Fibroblast of the conjunctiva (primary cell): ENCODE data around the gene TGFBI.
A peak's percentile ranks its signal among the peaks of the same experiment; 100 is the strongest.

Experiments used
- DNase-seq: peaks from one replicate; pipeline ENCODE4 v3.0.0-alpha.2; 2010; ENCODE audit warnings: low read depth

The TGFBI gene

GRCh38 chr5:136028782-136029742 is at the start of gene TGFBI:
Gene TGFBI, plus strand, starts transcription at chr5:136028988. Its CDS starts 68 bp downstream, at chr5:136029056.
- no peak for DNase-seq

DNA sequence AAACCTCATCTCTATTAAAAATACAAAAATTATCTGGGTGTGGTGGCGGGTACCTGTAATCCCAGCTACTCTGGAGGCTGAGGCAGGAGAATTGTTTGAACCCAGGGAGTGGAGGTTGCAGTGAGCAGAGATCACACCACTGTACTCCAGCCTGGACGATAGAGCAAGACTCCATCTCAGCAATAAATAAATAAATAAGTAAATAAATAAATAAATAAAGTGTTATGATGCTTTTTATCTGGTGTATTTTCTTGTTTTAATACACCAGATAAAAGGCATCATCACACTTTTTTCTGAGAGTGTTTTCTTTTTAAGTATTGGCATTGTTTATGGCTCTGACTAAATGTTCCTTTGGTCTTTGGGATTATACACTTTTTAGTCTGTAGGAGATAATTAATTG is 49.8 kb upstream of the TGFBI start:
- no peak for DNase-seq

GRCh38 chr5:135979510-135979909 is 49.3 kb upstream of the TGFBI start:
- DNase-seq = peak; percentile 75

- no peak for DNase-seq
Measured at GRCh38 chr5:135980620-135981019, 48.2 kb upstream of the TGFBI start.

DNA sequence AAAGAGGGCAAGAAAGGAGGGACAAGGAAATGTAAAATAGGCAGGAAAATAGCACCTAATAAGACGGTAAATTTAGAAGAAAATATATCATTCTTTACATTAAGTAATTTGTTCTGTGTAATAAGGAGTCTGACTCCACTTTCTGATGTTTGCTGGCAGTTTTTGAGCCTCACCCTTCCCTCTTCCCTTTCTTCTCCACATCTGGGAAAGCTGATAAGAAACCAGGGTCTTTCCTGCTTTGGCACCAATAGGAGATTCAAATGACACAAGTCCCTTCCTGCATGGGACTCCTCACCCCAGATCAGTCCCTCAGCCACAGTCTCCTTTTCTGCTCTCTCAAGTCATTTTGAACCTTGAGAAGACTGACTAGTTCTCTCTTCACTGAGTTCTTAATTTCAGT is 42.8 kb upstream of the TGFBI start:
- no peak for DNase-seq

DNA sequence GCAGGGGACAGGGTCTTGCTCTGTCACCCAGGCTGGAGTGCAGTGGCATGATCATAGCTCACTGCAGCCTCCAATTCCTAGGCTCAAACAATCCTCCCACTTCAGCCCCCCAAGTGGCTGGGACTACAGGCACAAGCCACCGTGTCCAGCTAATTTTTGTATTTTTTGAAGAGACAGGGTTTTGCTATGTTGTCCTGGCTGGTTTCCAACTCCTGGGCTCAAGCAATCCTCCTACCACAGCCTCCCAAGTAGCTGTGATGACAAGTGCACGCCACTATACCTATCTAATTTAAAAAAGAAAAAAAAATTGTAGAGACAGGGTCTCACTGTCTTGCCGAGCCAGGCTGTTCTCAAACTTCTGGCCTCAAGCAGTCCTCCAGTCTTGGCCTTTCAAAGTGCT is 42.4 kb upstream of the TGFBI start:
- no peak for DNase-seq

- no peak for DNase-seq
Measured at GRCh38 chr5:135986891-135987401, 41.8 kb upstream of the TGFBI start.

DNA sequence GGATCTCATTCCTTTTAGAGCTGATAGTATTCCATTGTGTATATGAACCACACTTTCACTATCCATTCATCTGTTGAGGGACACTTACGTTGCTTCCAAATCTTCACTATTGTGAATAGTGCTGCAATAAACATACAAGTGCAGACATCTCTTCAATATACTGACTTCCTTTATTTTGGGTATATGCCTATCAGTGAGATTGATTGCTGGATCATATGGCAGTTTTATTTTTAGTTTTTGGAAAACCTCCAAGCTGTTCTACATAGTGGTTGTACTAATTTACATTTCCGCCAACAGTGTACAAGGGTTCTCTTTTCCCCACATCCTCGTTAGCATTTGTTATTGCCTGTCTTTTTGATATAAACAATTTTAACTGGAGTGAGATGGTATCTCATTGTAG is 40.2 kb upstream of the TGFBI start:
- DNase-seq = no peak

DNA sequence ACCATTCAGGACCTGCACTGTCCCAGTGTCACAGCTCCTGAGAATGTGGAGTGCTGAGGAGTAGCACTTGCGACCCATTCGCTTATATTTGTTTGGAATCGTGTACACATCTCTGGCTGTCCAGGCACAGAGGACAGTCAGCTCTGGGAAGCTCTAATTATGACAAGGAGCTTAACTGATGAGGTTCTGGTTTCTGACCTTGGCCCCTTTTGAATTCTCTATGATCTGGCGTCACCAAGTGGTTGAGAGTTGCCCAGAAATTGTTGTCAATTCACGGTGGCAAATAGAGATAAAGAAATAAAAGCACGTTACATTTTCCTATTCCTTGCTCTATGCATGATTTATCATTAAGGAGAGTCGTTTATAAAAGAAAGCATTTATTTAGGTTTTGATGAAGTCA is 39.1 kb upstream of the TGFBI start:
- DNase-seq = no peak

DNA sequence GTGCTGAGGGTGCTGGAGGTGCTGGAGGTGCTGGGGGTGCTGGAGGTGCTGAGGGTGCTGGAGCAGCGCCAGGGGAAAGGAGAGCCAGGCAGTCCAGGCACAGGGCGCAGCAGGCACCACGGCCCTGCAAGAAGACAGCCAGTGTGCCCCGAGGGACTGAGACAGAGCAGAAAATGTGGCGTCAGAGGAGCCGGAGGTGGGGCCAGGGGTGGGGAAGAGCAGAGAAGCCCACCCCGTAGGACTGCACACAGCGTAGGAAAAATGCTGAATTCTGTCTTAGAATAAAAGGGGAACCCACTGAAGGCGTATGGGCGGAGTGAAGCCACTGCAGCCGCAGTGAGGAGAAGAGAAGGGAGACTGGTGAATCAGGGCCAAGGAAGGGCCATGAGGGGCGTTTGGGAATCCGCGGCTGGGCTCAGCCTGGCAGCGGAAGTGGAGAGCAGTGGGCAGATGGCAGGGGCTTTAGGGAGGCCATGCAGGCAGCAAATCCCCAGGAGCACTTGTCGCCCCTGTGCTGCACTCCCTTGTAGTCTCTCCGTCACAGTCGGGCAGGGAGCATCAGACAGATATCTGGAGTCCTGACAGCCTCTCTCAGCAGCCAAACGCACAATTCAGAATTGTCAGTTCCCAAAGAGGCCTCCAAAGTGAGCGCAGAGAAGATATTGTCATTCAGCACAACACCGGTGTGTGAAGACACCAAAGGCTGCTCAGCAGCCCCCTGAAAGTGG is 38.1 kb upstream of the TGFBI start:
- no peak for DNase-seq

- DNase-seq = no peak
Measured at GRCh38 chr5:135991429-135991828, 37.4 kb upstream of the TGFBI start.

- DNase-seq = no peak
Measured at GRCh38 chr5:135993335-135993879, 35.4 kb upstream of the TGFBI start.

DNA sequence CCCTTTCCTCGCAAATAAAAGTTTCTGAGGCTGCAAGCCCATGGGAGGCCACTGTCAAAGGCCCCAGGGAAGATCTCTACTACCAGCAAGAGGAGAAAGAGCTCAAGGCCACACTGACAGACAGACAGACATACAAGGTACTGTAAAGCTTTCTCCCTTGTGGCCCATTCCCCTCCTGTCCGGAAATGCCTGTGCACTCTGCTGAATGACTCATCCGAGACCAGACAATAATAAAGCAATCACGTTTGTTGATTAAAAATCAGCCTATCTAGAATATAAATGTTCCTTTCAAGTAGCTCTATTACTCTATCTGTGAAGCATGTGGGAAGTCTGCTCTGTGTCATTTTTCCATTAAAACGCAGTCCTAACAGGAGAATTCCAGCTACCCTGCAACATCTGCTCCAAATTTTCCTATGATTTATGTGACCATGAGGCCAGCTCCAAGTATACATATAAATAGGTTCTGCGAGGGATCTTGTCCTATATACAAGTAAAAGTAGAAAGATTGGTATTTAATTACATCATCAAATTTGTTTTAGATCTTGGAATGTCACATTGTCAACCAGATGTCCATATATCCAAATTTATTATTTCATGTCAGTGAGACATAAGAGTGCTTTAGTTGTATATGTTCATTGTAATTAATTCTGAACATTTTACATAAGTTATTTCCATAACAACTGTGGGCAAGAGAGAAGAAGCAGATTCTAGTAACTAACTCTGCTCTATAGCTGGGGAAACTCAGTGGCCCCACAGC is 34.7 kb upstream of the TGFBI start:
- no peak for DNase-seq

DNA sequence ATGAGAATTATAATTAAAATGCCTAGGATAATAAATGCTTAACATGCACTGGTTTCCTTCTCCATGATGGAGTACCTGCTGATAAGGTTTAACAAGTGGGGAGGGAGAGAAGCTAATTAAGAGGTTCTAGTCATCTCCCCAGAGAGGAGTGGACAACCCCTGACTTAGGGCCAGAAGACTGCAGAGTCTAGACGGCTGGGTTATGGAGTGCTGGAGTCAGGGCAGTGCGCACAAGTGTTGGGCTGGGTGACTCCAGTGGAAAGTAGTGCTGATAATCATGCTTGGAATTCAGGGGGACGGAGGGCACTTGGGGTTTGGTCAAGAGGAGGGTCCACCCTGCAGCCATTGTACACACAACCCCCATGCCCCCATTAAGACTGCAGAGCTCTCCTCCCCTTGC is 32.8 kb upstream of the TGFBI start:
- DNase-seq = no peak

DNA sequence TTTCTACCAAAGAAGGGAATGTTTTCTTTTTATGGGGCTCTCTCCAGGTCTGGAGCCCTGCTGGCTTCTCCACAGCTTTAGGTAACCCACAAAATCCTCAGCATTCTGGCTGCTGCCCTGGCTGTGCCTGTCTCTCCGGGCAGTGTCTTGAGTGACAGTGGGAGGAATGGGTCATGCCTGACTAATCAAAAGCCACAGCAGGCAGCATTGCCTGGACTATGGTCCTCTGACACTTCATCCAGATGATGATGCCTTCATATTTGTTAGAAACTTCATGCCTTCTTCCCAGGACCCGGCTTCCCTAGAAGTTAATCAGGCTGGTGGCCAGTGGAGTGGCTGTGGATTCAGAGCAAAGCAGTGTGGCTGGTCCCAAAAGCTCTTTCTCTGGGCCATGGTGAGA is 32.2 kb upstream of the TGFBI start:
- no peak for DNase-seq

- DNase-seq = no peak
Measured at GRCh38 chr5:135997673-135998335, 31.0 kb upstream of the TGFBI start.

- DNase-seq = no peak
Measured at GRCh38 chr5:135998889-135999288, 29.9 kb upstream of the TGFBI start.

- DNase-seq = peak; percentile 76
Measured at GRCh38 chr5:135999406-136000139, 29.2 kb upstream of the TGFBI start.

DNA sequence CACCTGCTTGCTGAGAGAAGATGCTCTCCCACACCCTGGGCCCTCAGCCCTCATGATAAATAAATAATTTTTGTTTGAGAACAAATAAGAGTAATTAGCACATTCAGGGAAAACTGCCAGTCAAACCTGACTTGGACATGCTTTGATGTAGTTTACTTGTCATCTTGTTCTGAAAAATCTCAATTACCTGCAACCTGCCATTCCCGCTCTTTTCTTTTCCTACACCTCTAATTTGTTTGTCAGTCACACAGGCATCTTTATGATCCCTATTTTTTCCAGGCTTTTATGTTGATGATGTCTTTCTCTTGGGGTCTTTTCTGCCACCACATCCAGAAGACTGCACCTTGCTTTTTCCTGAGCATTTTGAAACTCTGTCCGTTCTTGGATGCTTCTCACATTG is 28.6 kb upstream of the TGFBI start:
- DNase-seq = no peak

DNA sequence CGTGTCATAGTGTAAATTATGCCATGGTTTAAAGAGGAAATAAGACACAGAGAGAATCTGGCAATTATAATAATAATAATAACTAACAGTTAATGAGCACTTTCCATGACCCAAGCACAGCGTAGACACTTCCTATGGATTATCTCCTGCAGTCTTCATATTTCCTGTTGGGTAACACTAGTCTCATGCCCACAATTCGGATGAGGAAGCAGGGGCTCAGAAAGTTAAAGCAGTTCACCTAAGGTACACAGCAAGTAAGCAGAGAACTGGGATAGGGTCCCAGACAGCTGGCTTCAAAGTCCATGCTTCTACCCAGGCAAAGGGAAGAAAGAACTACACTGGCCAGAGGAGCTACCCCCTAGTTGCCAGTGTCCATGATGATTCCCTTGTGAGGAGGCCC is 27.9 kb upstream of the TGFBI start:
- DNase-seq = no peak
